Body of pancreas (tissue), 4 donors: Measurements from ENCODE around the gene WDR27. TPM values are rescaled to one million over a fixed set of nuclear protein-coding genes. Genes with fewer than 3 reads are reported as not detected.
"Not testable (repeated sequence)": the region's sequence is repeated elsewhere in the genome, so short reads cannot be mapped to it uniquely, and the experiment has no call there.

ENCODE experiments used
- ATAC-seq: fragments of 150-250 bp; one replicate; pipeline ENCODE4 v1.9.1; 2016
- DNase-seq, 4 donors: peaks; one replicate each; pipeline ENCODE4 v3.0.0-alpha.2; 2019
- H3K27ac ChIP-seq, 4 donors: fragments of 200-600 bp; sonication (generic); 1 replicate in 3 of 4; 2 replicates in 1 of 4; pipeline versions ENCODE4 v1.5.1 to v1.6.1; 2016 to 2019; ENCODE audit warnings: mild to moderate bottlenecking in 1 of 4, mixed read lengths in 1 of 4, moderate library complexity in 1 of 4
- H3K27me3 ChIP-seq, 2 donors: fragments of 200-600 bp; sonication (generic); one replicate each; pipeline ENCODE4 v1.6.0; 2016; ENCODE audit warnings: mild to moderate bottlenecking in 1 of 2
- H3K36me3 ChIP-seq, 2 donors: fragments of 200-600 bp; sonication (generic); replicated peaks in 1 of 2; 2 replicates each; pipeline ENCODE4 v1.5.1; 2016; ENCODE audit warnings: low read depth in 2 of 2; ENCODE audit not compliant: insufficient read depth in 1 of 2
- H3K4me1 ChIP-seq: fragments of 200-600 bp; sonication (generic); one replicate; pipeline ENCODE4 v1.6.0; 2016
- H3K4me3 ChIP-seq, 2 donors: fragments of 200-600 bp; sonication (generic); 1 replicate in 1 of 2; 2 replicates in 1 of 2; pipeline ENCODE4 v1.5.1; 2016 to 2019
- H3K9me3 ChIP-seq, 3 donors: fragments of 200-600 bp; sonication (generic); 1 replicate in 2 of 3; 2 replicates in 1 of 3; pipeline ENCODE4 v1.5.1; 2016
- CTCF ChIP-seq, 7 experiments: fragments of 450-650 bp in 4 of 7; fragments of 200-600 bp in 3 of 7; sonication (generic) in 3 of 7; IDR thresholded peaks; one replicate each; pipeline ENCODE4 v1.5.1; 2016 to 2019; ENCODE audit warnings: antibody characterized with exemption in 7 of 7
- POLR2A ChIP-seq, 3 donors: fragments of 450-650 bp; IDR thresholded peaks; one replicate each; pipeline ENCODE4 v1.6.1; 2016; ENCODE audit warnings: antibody characterized with exemption in 3 of 3, mild to moderate bottlenecking in 2 of 3
- WGBS, 2 donors: methylation state at CpG; one replicate each; pipeline ENCODE4 v1.1.5; 2017; 5-methylcytosine and 5-hydroxymethylcytosine counted together
- intact Hi-C: fragments of 100-400 bp; cut with DNase I; formaldehyde crosslinking; loops from one replicate; pipeline ENCODE4 v1.15.1; 2023
- total RNA-seq, 2 donors: library from RNA; depleted of rRNA; stranded (reverse); fragments of >200 nt; gene quantifications; one replicate each; pipeline ENCODE4 v1.1.0, GENCODE V29; 2016

Gene WDR27
- total RNA-seq, 2 donors from 2014 or later: 38.2 to 38.7 TPM

- DNase-seq (no peak), ATAC-seq (no peak)
- Histone ChIP-seq H3K4me3 (peak overlapping the region; percentile 72 to 79), H3K27me3 (no peaks in the 10 kb centered on the region), H3K4me1 (peaks cover 31% of the 10 kb centered on the region), H3K27ac (peak overlapping the region; percentile 83 to 97 (median 94)), H3K36me3 (no peaks in the 10 kb centered on the region), H3K9me3 (no peaks in the 10 kb centered on the region)
- intact Hi-C loops: no loop called here
- WGBS, 2 donors: 0% methylated on average over 11 to 54 of the region's 54 CpGs
- TF ChIP-seq POLR2A (IDR thresholded peaks at IDR 0.05): no peak
- TF ChIP-seq CTCF (IDR thresholded peaks at IDR 0.05): no peak
Observed at GRCh38 chr6:169701311-169701953, 397 bp downstream of the WDR27 start.

GRCh38 chr6:169700296-169700695, 1.5 kb downstream of the WDR27 start:
- Histone ChIP-seq H3K36me3 (no peaks in the 10 kb centered on the region), H3K4me3 (no peak overlapping the region), H3K27ac (no peak overlapping the region), H3K27me3 (no peaks in the 10 kb centered on the region), H3K4me1 (peaks cover 31% of the 10 kb centered on the region), H3K9me3 (no peaks in the 10 kb centered on the region)
- intact Hi-C loops: no loop called here
- WGBS, 2 donors: 61 to 76% methylated on average over 5 of the region's 5 CpGs
- DNase-seq: no peak
- no peak for ATAC-seq
- TF ChIP-seq CTCF (IDR thresholded peaks at IDR 0.05) (no peak), POLR2A (IDR thresholded peaks at IDR 0.05) (no peak)

GRCh38 chr6:169697115-169697514, 4.7 kb downstream of the WDR27 start:
- H3K27me3 ChIP-seq, ATAC-seq, H3K9me3 ChIP-seq, H3K4me3 ChIP-seq, H3K27ac ChIP-seq, H3K36me3 ChIP-seq, H3K4me1 ChIP-seq, intact Hi-C loops: not testable (repeated sequence)
- TF ChIP-seq CTCF (IDR thresholded peaks at IDR 0.05): peak in 1 of 7 experiments; percentile 15
- WGBS, 2 donors: 76 to 91% methylated on average over 10 of the region's 10 CpGs
- peak in 1 of 4 donors; percentile 19 for DNase-seq

DNA sequence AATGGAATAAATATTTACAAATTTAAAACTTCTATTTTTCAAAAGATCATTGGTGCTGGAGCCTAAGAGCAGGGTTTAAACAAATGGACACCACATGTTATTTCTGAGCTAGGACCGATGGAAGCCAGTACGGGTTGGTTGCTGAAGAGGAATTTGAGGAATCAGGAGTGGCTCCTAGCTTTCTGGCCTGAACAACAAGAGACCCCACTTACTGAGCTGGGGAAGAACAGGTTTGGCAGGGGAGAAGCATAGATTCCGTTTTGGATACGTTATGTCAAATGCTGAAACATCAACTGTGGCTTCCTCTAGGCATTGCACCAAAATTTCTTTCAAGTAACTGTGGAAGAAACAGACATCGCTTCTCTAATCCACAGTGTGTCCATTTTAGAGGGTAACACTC, 6.7 kb downstream of the WDR27 start:
- no peaks in the 10 kb centered on the region for H3K27me3 ChIP-seq
- WGBS, 2 donors: 91 to 96% methylated on average over 5 of the region's 5 CpGs
- TF ChIP-seq POLR2A (IDR thresholded peaks at IDR 0.05) (no peak), CTCF (IDR thresholded peaks at IDR 0.05) (no peak)
- no peak overlapping the region for H3K4me3 ChIP-seq
- no peak for DNase-seq
- no peaks in the 10 kb centered on the region for H3K9me3 ChIP-seq
- ATAC-seq: no peak
- H3K4me1 ChIP-seq: no peaks in the 10 kb centered on the region
- intact Hi-C loops: no loop called here
- H3K36me3 ChIP-seq: no peaks in the 10 kb centered on the region
- no peak overlapping the region for H3K27ac ChIP-seq

DNA sequence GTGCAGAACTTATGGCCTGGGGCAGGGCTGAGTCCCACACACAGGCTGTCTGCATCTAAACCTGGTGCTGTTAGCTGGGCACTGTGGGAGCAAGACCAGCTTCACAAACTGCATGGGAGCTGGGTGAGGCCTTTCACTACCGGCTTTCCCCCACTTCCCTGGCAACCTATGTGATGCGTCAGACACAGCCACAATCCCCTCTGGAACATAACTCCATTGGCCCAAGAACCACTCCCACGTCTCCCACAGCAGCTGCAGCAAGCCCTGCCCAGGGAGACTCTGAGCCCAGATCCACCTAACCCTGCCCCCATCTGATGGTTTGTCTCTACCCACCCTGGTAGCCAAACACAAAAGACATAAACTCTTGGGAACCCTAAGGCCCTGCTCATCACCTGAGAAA, 9.3 kb downstream of the WDR27 start:
- no peaks in the 10 kb centered on the region for H3K4me1 ChIP-seq
- WGBS, 2 donors: 91 to 92% methylated on average over 3 of the region's 3 CpGs
- H3K36me3 ChIP-seq: no peaks in the 10 kb centered on the region
- H3K27me3 ChIP-seq: no peaks in the 10 kb centered on the region
- TF ChIP-seq POLR2A (IDR thresholded peaks at IDR 0.05) (no peak), CTCF (IDR thresholded peaks at IDR 0.05) (no peak)
- H3K4me3 ChIP-seq: no peak overlapping the region
- intact Hi-C loops: no loop called here
- DNase-seq (no peak), ATAC-seq (no peak)
- H3K27ac ChIP-seq: no peak overlapping the region
- no peaks in the 10 kb centered on the region for H3K9me3 ChIP-seq
